NCI-H146 (cell line): Measurements from ENCODE around the gene TMEM87B.

Experiments used
- DNase-seq: peaks from one replicate; lab custom pipeline; 2025; lab: John Stamatoyannopoulos, UW

The TMEM87B gene

DNA sequence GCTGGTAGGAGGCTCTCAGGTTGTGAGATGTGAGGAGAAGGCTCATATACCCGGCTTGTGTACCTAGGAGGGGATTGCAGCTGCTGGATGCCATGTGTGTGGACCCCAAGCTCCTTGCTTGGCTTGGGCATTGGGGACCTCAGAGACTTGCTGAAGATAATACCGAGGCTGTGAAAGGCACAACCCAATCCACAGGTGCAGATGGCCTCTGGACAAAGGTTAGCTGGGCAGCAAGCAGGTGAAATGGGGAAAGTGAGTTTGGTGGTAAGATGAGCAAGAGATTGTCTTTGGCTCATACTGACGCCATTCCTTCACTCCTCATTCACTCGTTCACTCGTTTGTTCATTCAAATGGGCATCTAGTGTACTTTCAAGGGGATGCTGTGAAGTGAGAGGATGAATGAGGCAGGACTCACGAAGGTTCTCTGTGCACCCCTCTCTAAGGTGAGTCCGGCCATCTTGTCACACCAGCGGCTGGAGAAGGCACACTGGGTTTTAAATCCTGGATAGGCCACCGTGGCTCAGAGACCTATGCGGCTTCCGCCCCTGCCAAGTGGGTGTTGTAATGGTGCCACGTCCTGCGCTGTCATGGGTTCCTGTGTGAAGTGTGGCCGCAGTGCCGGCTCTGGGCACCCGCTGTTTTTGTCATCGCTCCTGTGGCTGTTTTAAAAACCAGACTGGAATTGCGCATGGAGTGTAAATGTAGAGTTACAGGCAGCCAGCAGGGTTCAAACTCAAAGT is 96.8 kb downstream of the TMEM87B start:
- DNase-seq, result no peak

DNA sequence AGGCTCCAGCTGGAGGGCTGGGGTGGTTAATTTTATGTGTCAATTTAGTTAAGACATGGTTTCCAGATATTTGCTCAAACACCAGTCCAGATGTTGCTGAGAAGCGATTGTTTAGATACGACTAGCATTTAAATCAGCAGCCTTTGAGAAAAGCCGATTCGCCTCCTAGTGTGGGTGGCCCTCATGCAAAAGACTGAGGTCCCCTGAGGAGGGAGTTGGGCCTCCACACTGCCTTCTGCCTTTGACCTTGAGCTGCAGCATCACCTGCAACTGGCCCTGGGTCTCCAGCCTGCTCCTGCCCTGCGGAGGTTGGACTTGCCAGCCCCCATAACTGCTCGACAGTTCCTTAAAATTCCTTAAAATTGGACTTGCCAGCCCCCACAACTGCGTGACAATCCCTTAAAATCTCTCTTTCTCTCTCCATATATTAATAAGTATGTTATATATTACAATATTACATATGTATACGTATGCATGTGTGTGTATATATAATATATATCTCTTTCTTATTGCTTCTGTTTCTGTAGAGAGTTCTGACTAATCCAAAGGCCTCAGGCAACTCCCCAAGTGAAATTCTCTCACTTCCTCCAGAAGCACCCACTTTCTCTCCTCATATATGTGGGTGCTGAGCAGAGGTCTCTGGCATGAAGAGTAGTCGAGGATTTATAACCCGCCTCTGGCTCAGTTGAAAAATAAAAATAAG is 97.6 kb downstream of the TMEM87B start:
- DNase-seq, result no peak

DNA sequence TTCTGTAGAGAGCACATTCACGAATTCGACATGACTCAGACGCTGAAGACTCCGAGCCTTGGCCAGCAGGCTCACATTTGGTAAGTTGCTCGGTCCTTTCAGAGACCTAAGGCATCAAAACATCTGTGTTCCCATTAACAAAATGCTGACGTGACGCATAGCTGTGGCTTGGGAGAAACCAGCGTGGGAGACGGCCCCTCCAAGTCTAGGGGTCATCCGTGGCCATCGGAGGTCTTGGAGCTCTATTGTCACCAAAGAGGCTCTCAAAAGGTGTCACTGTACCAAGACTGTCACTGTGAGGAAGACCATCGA is 98.1 kb downstream of the TMEM87B start:
- no peak for DNase-seq

DNA sequence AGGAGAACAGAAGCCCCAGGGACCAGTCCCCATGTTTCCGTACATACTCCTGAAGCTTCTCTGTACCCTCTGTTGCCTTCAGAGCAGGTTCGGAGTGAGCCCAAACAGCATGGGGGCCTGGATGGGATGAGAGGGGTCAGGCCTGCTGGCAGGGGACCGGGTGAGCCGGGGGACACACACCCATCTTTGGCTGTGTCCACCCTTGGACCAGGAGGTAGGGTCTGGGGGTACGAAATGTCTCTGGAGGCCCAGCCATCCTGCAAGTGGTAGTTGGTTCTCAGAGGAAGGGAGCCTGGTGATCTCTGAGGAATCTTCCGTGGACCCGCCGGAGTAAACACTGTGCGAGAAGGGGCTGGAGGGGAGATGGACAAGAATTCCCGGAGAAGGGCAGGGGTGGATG is 98.4 kb downstream of the TMEM87B start:
- DNase-seq, result no peak

DNA sequence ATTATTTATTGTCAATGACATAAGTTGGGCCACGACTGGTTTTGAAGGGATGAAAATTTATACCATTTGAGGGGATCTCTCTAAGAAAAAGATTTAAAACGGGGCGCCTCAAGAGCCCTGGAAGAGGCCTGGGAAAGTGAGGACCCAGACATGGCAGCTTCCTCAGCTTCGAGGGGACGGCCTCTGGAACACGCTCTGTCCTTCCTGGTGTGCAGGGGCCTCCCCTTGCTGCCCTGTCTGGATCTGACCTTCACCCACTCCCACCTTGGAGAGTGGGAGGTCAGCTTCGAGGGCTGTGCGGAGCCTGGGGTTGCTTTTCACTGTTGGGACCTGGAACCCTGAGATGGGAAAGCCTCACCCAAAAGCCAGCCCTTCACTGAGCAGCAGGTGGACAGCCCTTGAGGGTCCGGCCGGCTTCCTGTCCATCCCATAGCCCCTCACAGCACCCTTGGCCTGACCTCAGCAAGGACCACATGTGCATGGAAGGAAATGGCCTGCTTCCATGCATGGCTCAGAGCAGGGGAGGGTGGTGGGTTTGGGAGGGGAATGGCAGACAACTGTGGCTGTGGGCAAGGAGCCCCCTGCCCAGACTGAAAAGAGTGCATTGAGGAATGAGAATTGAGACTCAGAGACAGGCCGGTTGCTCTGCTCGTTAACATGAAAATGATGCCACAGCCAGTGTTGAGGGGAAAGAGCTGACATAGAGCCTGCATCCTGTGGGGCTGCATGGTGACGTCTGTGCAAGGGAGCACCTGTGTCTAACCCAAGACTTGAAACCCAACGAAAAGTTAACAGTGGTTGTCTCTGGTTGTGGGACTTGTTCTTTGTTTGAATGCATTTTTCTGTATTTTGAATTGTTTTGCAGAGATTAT is 99.4 kb downstream of the TMEM87B start:
- no peak for DNase-seq

DNA sequence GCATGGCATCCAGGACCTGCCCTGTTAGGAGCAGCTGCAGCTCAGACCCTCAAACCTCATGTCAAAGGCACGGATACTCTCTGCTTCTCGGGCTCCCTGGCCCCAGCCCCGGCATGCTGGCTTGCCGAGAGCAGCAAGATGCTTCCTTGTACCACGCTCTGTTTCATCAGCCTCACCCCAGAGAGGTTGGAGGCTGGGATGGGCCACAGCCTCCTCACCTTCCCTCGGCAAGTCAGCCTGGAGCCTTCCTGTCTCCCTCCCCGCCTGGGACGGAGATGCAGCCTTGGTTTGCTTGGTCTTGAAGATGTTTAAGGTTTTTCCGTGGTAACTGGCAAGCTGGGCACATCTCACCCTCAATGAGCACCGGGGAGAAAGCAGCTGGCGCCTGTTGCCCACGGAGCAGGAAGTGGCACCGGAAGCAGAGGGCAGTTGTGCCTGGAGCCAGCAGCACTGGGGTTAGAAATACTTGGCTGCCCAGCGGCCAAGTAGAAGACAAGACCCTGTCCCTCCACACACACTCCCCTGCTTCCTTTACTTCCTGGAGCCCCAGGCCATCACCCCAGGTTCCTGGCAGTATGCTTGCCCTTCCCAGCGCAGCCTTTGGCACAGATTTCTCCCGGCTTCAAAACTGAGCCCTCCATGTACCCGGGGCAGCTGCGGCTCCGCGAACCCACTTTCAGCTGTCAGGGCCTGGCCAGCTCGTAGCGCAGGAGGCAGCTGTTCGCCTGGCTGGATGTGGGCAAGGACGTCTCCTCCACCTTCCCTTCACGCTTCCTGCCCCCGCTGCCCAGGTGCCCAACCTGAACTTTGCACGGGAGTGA is 100.5 kb downstream of the TMEM87B start:
- DNase-seq, result no peak

DNA sequence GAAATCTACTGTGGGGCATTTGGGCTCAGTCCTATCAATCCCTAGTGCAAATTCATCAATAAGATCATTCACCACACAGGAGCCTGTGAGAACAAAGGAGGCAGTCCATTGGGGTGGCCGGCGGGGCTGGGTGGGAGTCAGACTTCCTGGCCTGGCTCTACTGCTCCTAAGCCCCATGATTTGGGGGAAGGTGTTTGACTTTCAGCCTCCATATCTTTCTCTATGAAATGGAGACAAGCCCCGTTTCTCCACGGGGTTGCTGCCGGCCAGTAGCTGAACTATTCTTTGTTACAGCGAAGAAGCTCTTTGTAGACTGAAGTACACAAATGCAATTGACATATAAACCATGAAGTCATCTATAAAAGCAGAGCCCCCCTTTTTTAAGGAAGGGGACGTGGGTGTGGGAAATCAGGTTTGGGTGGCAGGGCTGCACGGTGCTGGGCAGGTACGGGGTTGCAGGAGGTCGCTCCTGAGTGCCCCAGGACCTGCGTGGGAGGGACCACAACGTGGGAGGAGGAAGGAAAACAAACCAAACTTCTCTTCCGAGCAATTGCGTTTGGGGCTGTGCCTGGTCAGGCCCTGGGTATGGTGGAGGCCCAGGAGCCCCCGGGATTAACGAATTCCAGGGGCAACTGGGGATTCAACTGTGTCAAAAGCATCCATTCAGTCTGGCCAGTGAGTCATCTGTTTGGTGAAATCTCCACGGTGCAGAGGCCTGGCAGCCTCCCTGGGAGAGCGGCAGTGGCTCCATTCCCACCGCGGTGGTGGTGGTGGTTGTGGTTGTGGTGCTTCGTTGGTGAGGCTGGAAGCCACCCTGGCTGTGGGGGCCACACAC is 101.3 kb downstream of the TMEM87B start:
- no peak for DNase-seq

DNA sequence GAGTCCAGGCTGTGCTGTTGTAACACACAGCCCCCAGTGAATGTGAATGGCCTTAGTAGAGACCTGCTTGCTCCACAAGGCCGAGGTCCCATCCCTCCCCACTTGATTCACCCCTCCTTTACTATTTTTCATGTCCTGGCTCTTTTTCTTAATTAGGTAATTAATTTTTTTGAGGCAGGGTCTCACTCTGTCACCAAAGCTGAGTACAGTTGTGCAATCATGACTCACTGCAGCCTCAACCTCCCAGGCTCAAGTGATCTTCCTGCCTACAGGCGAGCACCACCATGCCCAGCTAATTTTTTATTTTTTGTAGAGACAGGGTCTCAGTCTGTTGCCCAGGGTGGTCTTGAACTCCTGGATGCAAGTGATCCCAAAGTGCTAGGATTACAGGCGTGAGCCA is 102.4 kb downstream of the TMEM87B start:
- no peak for DNase-seq

DNA sequence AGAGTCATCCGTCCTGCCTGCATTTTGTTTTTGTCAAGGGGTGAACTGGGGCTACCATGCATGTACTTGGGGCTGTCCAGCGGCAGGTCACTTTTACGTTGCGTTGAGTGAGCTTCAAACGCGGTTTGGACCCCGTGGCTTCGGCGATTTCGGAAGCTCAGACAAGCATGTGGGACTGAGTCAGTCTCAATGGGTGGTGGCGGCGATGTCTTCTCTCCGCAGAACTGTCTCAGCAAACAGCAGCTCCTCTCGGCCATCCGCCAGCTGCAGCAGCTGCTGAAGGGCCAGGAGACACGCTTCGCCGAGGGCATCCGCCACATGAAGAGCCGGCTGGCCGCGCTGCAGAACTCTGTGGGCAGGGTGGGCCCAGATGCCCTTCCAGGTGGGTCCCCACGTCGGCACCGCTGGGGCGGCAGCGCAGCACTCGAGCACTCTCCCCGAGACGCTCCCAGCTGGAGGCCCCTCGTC is 104.4 kb downstream of the TMEM87B start:
- no peak for DNase-seq

- no peak for DNase-seq
Observed at GRCh38 chr2:112160283-112161250, 105.5 kb downstream of the TMEM87B start.

- DNase-seq, result peak; percentile 80
Observed at GRCh38 chr2:112161431-112162145, 106.5 kb downstream of the TMEM87B start.

GRCh38 chr2:112162341-112162740 is 107.3 kb downstream of the TMEM87B start:
- no peak for DNase-seq

GRCh38 chr2:112162956-112163355 is 107.9 kb downstream of the TMEM87B start:
- no peak for DNase-seq

DNA sequence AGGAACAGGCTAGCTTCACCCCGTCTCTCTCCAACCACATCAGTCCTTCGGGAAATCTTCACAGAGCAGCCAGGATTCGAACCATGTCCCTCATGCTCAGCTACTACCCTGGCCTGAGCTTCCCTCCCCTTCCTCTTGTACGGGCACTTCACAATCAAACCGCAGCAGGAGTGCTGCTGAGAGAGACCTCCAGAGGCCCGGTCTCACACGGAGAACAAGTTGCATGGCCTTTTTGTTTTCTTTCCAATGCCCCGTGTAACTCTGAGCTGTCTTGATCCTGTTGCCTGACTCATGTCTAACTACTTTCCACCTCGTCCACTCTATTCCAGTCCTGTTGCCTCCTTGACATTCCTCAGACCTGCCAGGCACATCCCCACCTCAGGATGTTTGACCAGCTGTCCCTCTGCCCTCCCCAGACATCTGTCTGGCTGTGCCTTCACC is 108.5 kb downstream of the TMEM87B start:
- DNase-seq, result peak; percentile 37

DNA sequence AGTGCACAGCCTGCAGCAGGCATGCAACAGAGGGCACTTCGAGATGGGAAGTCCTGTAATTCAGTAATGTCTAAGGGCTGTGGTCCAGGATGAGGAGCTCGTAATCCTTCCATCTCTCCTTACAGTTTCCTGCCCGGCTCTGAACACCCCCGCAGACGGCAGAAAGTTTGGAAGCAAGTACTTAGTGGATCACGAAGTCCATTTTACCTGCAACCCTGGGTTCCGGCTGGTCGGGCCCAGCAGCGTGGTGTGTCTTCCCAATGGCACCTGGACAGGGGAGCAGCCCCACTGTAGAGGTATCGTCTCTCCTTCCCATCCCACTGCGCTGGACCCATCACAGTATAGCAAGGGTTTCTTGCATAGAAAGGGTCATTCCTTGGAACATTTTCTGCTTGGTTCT is 109.8 kb downstream of the TMEM87B start:
- no peak for DNase-seq

DNA sequence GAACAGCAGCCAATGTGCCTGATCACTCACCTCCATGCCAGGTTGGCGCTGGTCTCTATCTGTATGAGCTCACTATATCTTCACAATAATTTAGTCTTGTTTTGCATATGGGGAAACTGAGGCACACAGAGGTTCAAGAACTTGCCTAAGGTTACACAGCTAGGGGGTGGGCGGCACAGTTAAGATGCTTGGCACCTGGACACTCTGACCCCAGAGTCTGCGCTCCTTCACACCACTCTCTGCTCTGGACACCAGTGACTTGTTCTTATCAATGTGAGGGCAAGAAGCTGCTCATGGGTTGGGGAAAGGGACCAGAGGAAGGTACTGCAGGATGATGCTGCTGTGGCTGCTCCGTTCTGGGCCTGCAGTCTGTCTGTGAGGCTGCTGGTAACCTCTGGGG is 110.2 kb downstream of the TMEM87B start:
- no peak for DNase-seq

DNA sequence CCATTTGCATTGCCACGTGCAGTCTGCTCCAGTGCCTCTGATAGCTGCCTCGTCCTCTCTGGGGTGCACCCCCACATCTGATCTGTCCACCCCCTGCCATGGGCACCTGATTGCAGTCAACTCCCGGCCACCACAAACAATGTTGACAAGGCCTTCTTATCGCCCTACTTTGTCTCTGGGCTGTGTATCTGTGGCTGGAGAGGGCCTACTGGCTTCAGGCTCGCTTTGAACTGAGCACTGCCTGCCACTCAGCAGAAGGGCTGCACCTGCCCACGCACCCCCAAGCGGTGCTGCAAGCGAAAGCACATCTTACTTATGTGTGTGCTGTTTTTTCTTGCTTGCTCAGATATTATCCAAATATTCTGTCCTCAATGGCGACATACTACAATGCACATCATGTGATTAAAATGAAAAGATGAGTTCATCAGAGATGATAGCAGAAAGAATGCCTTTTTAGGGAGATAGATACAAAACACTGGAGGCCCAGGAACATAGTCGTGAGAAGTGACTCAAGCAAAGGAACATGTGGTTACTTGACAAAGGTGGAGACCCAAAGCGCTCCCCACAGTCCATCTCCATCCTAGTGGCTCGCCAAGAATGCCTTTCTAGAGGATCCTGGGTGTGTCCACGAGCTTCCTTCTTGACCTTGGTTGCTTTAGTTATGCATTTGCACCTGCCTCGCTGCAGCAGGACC is 111.9 kb downstream of the TMEM87B start:
- no peak for DNase-seq

DNA sequence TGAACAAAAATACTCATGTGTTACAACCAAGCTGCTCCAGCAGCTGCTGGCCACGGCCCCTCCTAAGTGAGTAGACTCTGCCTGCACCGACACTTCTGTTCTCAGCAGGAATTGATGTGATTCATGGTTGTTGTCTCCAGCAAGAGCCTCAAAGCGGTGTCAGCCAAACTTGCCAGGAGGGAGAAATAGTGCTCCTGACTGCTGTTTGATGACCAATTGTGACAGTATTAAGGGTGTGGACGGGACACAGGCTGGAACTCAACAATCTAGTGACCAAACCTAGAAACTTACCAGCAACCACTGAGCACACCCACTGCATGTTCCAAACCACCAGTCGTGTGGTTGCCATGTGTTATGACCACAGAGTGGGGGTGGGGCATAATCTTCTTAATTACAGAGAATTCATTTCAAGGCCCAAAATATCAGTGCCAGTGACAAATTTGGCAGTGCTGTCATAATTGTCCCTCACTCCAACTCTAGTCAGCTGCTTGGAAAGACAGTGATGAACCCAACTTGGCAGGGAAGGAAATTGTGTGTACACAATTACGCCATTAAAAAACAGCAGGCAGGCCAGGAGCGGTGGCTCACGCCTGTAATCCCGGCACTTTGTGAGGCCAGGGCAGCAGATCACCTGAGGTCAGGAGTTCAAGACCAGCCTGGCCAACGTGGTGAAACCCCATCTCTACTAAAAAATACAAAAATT is 113.5 kb downstream of the TMEM87B start:
- peak; percentile 19 for DNase-seq
